Keratinocyte (primary cell): Measurements from ENCODE around the gene FYB1. TPM values are rescaled to one million over a fixed set of nuclear protein-coding genes. Genes with fewer than 3 reads are reported as not detected.

ENCODE experiments used
- DNase-seq: peaks from one replicate; pipeline ENCODE4 v3.0.0-alpha.2; 2011; ENCODE audit warnings: low read depth, missing footprints, low spot score
- FAIRE-seq: peaks from 2 replicates; lab custom pipeline; 2011; peaks lifted over from hg19 to GRCh38; lab: Jason Lieb, UNC
- H2AFZ ChIP-seq: 2 replicates; pipeline ENCODE4 v1.6.0; 2012; ENCODE audit warnings: low read length, control low read depth, inconsistent platforms; ENCODE audit not compliant: control insufficient read depth
- H3K27ac ChIP-seq: 2 replicates; pipeline ENCODE4 v1.5.1; 2011; ENCODE audit warnings: low read length; ENCODE audit not compliant: control insufficient read depth, insufficient read depth
- H3K27me3 ChIP-seq: 3 replicates; pipeline ENCODE4 v1.6.0; 2011; ENCODE audit warnings: low read length; ENCODE audit not compliant: control insufficient read depth, insufficient read depth; ENCODE audit errors: extremely low read depth
- H3K36me3 ChIP-seq, 2 experiments: 2 replicates in 1 of 2; 3 replicates in 1 of 2; pipeline ENCODE4 v1.5.1; 2011; ENCODE audit warnings: low read length in 2 of 2, mild to moderate bottlenecking in 1 of 2; ENCODE audit not compliant: control insufficient read depth in 2 of 2, insufficient read depth in 2 of 2; ENCODE audit errors: extremely low read depth in 1 of 2
- H3K4me1 ChIP-seq: 3 replicates; pipeline ENCODE4 v1.5.1; 2011; ENCODE audit warnings: low read length; ENCODE audit not compliant: control insufficient read depth, insufficient read depth; ENCODE audit errors: extremely low read depth
- H3K4me2 ChIP-seq: 3 replicates; pipeline ENCODE4 v1.6.0; 2011; ENCODE audit warnings: low read depth, low read length; ENCODE audit not compliant: control insufficient read depth, insufficient read depth; ENCODE audit errors: extremely low read depth
- H3K4me3 ChIP-seq, 3 experiments: fragments of 200-600 bp in 1 of 3; sonication (generic) in 1 of 3; 2 replicates in 2 of 3; 3 replicates in 1 of 3; pipeline ENCODE4 v1.5.1; 2011 to 2016; ENCODE audit warnings: low read length in 3 of 3, mild to moderate bottlenecking in 3 of 3, control low read depth in 2 of 3, inconsistent platforms in 1 of 3, low read depth in 1 of 3, mixed read lengths in 1 of 3, mixed run types in 1 of 3, moderate library complexity in 1 of 3; ENCODE audit not compliant: control insufficient read depth in 2 of 3, insufficient read depth in 2 of 3; ENCODE audit errors: extremely low read depth in 1 of 3
- H3K79me2 ChIP-seq: 2 replicates; pipeline ENCODE4 v1.6.0; 2012; ENCODE audit warnings: low read length; ENCODE audit not compliant: control insufficient read depth, insufficient read depth
- H3K9ac ChIP-seq: 3 replicates; pipeline ENCODE4 v1.6.0; 2011; ENCODE audit warnings: low read length; ENCODE audit not compliant: control insufficient read depth, insufficient read depth; ENCODE audit errors: extremely low read depth
- H3K9me1 ChIP-seq: 3 replicates; pipeline ENCODE4 v1.6.0; 2011; ENCODE audit warnings: low read length; ENCODE audit not compliant: control insufficient read depth, insufficient read depth; ENCODE audit errors: extremely low read depth
- H3K9me3 ChIP-seq: 2 replicates; pipeline ENCODE4 v1.5.1; 2012; ENCODE audit warnings: low read depth, low read length; ENCODE audit not compliant: control insufficient read depth
- H4K20me1 ChIP-seq: 3 replicates; pipeline ENCODE4 v1.6.0; 2011; ENCODE audit warnings: low read length; ENCODE audit not compliant: control insufficient read depth, insufficient read depth; ENCODE audit errors: extremely low read depth
- CTCF ChIP-seq, 3 experiments: IDR thresholded peaks in 1 of 3; conservative IDR thresholded peaks in 1 of 3; optimal IDR thresholded peaks in 1 of 3; 2 replicates in 2 of 3; 3 replicates in 1 of 3; pipeline versions ENCODE3 to v1.5.1; 2011; ENCODE audit warnings: low read length in 3 of 3, mild to moderate bottlenecking in 3 of 3, moderate library complexity in 2 of 3, control low read depth in 1 of 3, inconsistent platforms in 1 of 3; ENCODE audit not compliant: insufficient read depth in 2 of 3; ENCODE audit errors: extremely low read depth in 1 of 3
- EZH2 ChIP-seq: IDR thresholded peaks from one replicate; pipeline ENCODE4 v1.6.1; 2012; ENCODE audit warnings: inconsistent platforms, mild to moderate bottlenecking, low read length, moderate library complexity
- dilution Hi-C: fragments of 300-500 bp; cut with MboI; formaldehyde crosslinking; loops from one replicate; pipeline ENCODE4 v1.7.0; 2020; ENCODE audit warnings: low sequenced_read_pairs; ENCODE audit not compliant: extremely low pct_ligation_motif_present
- polyA plus RNA-seq, 5 experiments: library from polyadenylated mRNA; depleted of rRNA in 3 of 5; stranded (reverse) in 3 of 5; stranded (forward) in 1 of 5; unstranded in 1 of 5; fragments of >200 nt; gene quantifications; 1 replicate in 1 of 5; 2 replicates in 3 of 5; 3 replicates in 1 of 5; pipeline versions ENCODE4 v1.2.1 to v1.2.3, GENCODE V29; 2011 to 2012; ENCODE audit warnings: missing spikeins in 2 of 5, low read depth in 1 of 5, low replicate concordance in 1 of 5

FYB1 gene
- polyA plus RNA-seq, 1 donor (not counting 4 experiments of a cell fraction or from before 2014, with no cell fraction given), result 0.29 TPM

GRCh38 chr5:39055768-39056398 lies 163.5 kb downstream of the FYB1 start:
- no peaks in the 10 kb centered on the region for H3K4me1 ChIP-seq
- no peak overlapping the region for H2AFZ ChIP-seq
- peaks cover 0 to 2% of the 10 kb centered on the region in 2 experiments for H3K36me3 ChIP-seq
- no peaks in the 10 kb centered on the region for H3K9me1 ChIP-seq
- dilution Hi-C loops, result no loop called here
- no peak overlapping the region for H3K9ac ChIP-seq
- TF ChIP-seq CTCF (optimal IDR thresholded peaks at IDR 0.05 in 1 of 3, IDR thresholded peaks at IDR 0.05 in 1 of 3, conservative IDR thresholded peaks at IDR 0.05 in 1 of 3; ENCODE audit: extremely low read depth in 1 of 3, insufficient read depth in 2 of 3, low read length in 3 of 3) (no peak), EZH2 (no peak)
- H3K4me2 ChIP-seq, result no peak overlapping the region
- H3K4me3 ChIP-seq, result no peak overlapping the region
- H3K79me2 ChIP-seq, result peaks cover 52% of the 10 kb centered on the region
- FAIRE-seq, result no peak
- no peak overlapping the region for H3K27ac ChIP-seq
- no peak for DNase-seq
- no peaks in the 10 kb centered on the region for H3K27me3 ChIP-seq
- H4K20me1 ChIP-seq, result no peaks in the 10 kb centered on the region
- H3K9me3 ChIP-seq, result no peaks in the 10 kb centered on the region

Other genes with a start within 250 kb of the FYB1 start
- gene RICTOR, start 145.2 kb downstream of the FYB1 start, polyA plus RNA-seq, result 7.7 to 11.5 TPM (median 10.0 TPM) in 3 replicates
- gene C9, start 144.9 kb upstream of the FYB1 start, polyA plus RNA-seq, result 0.04 TPM in 1 of 3 replicates, not detected in the others
- 7.5 to 14.4 TPM (median 10.4 TPM) in 3 replicates for gene DAB2, start 205.4 kb upstream of the FYB1 start, polyA plus RNA-seq